Stimulated activated CD4-positive, alpha-beta T cell treated with anti-CD3 and anti-CD28 coated beads, TNF-alpha, amount 100 ng/mL, for 48 hours (primary cell): Measurements from ENCODE around the gene TRIM54.
"Not testable (repeated sequence)": the region's sequence is repeated elsewhere in the genome, so short reads cannot be mapped to it uniquely, and the experiment has no call there.

ENCODE experiments used
- DNase-seq, 3 donors: peaks; one replicate each; pipeline ENCODE4 v3.0.0-alpha.2; 2020; ENCODE audit warnings: low read depth in 3 of 3

TRIM54 gene

GRCh38 chr2:27281442-27281841, 787 bp upstream of the TRIM54 start:
- no peak for DNase-seq

- no peak for DNase-seq
These were observed 663 bp downstream of the TRIM54 start for GRCh38 chr2:27282892-27283291.

GRCh38 chr2:27284996-27285395, 2.8 kb downstream of the TRIM54 start:
- DNase-seq: no peak

- no peak for DNase-seq
These were observed 3.3 kb downstream of the TRIM54 start for GRCh38 chr2:27285481-27285880.

GRCh38 chr2:27288610-27289009, 6.4 kb downstream of the TRIM54 start:
- DNase-seq: no peak

GRCh38 chr2:27290549-27290948, 8.3 kb downstream of the TRIM54 start:
- DNase-seq: no peak

- DNase-seq: no peak
These were observed 9.6 kb downstream of the TRIM54 start for GRCh38 chr2:27291865-27292264.

- no peak for DNase-seq
These were observed 12.7 kb downstream of the TRIM54 start for GRCh38 chr2:27294928-27295327.

GRCh38 chr2:27296481-27296880, 14.3 kb downstream of the TRIM54 start:
- DNase-seq: no peak

GRCh38 chr2:27297195-27297594, 15.0 kb downstream of the TRIM54 start:
- no peak for DNase-seq

GRCh38 chr2:27298391-27299080, 16.3 kb downstream of the TRIM54 start:
- DNase-seq: no peak

- DNase-seq: not testable (repeated sequence)
These were observed 18.4 kb downstream of the TRIM54 start for GRCh38 chr2:27300606-27301005.

GRCh38 chr2:27303093-27304025, 21.1 kb downstream of the TRIM54 start:
- DNase-seq: peak in 1 of 3 donors; percentile 49

- no peak for DNase-seq
These were observed 22.4 kb downstream of the TRIM54 start for GRCh38 chr2:27304488-27305240.

- no peak for DNase-seq
These were observed 23.3 kb downstream of the TRIM54 start for GRCh38 chr2:27305516-27305915.

- DNase-seq: no peak
These were observed 23.9 kb downstream of the TRIM54 start for GRCh38 chr2:27306136-27306535.

- DNase-seq: peak in 1 of 3 donors; percentile 22
These were observed 24.5 kb downstream of the TRIM54 start for GRCh38 chr2:27306573-27307286.

GRCh38 chr2:27307287-27307544, 25.0 kb downstream of the TRIM54 start:
- no peak for DNase-seq

- no peak for DNase-seq
These were observed 25.5 kb downstream of the TRIM54 start for GRCh38 chr2:27307545-27308358.

- DNase-seq: no peak
These were observed 26.2 kb downstream of the TRIM54 start, which contains the start of gene UCN for GRCh38 chr2:27308359-27308881. Gene UCN, minus strand, starts transcription at chr2:27308445. Its CDS starts 550 bp downstream, at chr2:27307895.

GRCh38 chr2:27309651-27310050, 27.4 kb downstream of the TRIM54 start:
- DNase-seq: no peak
